ENCODE results near the gene ITPR1.

Gene ITPR1

DNA sequence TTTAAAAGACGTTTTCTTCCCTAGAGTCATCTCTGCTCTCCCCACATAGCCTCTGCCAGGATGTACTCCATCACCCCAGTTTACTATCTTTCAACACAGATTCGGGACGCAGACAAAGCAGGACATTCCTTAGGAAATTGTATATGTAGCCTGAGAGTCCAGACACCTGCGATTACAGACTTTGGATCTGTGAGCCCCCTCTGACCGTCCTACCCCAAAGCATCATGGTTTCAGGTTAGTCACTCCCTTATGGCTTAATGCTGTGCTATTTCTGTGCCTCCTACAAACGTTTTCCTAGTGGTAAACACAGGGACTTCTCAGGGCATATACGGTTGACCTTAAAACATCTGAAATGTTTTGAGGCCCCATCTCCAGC, 252.1 kb downstream of the ITPR1 start:
- Histone ChIP-seq H3K27me3 (ENCODE audit: control insufficient read depth in 1 of 2, insufficient read depth in 1 of 2, low read length in 2 of 2) (no peaks in the 10 kb centered on the region), H3K23ac (ENCODE audit: low read length in 2 of 2) (no peak overlapping the region), H2BK5ac (ENCODE audit: low read depth, low read length, poor library complexity, severe bottlenecking) (no peak overlapping the region)

DNA sequence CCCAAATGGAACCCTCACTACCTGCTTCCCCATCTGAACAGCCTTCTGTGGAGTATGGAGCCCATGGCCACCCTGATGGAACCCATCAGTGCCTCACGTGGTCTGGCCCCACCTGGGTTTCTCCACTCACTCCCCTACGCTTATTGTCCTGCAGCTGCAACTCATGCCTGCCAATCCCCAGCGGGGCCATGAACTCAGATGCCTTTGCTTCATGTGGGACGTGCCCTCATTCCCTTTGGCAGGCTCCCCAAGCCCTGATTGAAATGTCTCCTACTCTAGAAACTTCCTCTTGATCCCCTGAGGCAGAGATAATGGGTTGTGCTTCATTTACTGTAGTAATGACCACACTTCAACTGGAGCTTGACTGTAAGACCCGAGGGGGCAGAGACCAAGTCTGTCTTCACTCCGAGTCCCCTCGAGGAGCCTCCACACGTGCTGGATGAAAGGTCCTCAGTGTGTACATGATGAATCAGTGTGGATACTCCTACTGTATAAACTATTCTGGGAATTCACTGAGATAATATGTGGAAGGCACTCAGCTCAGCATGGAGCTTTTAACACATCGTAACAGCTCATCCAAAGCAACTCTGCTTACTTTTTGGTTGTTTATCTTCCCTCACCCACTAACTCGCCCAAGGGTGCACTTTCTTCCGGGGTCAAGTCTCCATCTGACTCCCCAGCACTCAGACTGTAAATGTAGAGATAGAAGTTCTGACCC, 253.3 kb downstream of the ITPR1 start:
- no peak overlapping the region for H3K18ac ChIP-seq (ENCODE audit: low read depth in 1 of 2, low read length in 2 of 2)
- no peak overlapping the region for H2AFZ ChIP-seq (ENCODE audit: low read depth, low read length)
- H3K9ac ChIP-seq (ENCODE audit: low read length), result no peak overlapping the region
- H3K23ac ChIP-seq (ENCODE audit: low read length in 2 of 2), result no peak overlapping the region
- no peaks in the 10 kb centered on the region for H3K9me3 ChIP-seq (ENCODE audit: control insufficient read depth, low read length)
- WGBS, result 66% methylated on average over 8 of the region's 11 CpGs
- H2AK5ac ChIP-seq (ENCODE audit: low read length, severe bottlenecking), result peak overlapping the region; percentile 98
- no peak overlapping the region for H4K91ac ChIP-seq (ENCODE audit: low read length)
- peak; percentile 42 for DNase-seq
- H3K14ac ChIP-seq (ENCODE audit: low read length in 2 of 2), result peak overlapping the region in 1 of 2 experiments; percentile 71
- no peak overlapping the region for H3K4me3 ChIP-seq (ENCODE audit: insufficient read depth in 1 of 2, low read depth in 1 of 2, low read length in 2 of 2)
- peak overlapping the region; percentile 55 for H2BK15ac ChIP-seq (ENCODE audit: low read depth, poor library complexity, severe bottlenecking)
- H3K4ac ChIP-seq (ENCODE audit: low read depth in 1 of 2, low read length in 2 of 2), result no peak overlapping the region
- H3K27ac ChIP-seq (ENCODE audit: low read length, poor library complexity, severe bottlenecking), result peak overlapping the region; percentile 78
- no peaks in the 10 kb centered on the region for H3K27me3 ChIP-seq (ENCODE audit: control insufficient read depth in 1 of 2, insufficient read depth in 1 of 2, low read length in 2 of 2)
- H4K8ac ChIP-seq (ENCODE audit: low read length), result no peak overlapping the region
- no peak overlapping the region for H3K4me2 ChIP-seq (ENCODE audit: low read length, poor library complexity, severe bottlenecking)
- no peaks in the 10 kb centered on the region for H3K79me1 ChIP-seq (replicated peaks; ENCODE audit: low read length, poor library complexity, severe bottlenecking)
- H2BK120ac ChIP-seq (ENCODE audit: low read depth, low read length), result no peak overlapping the region
- peaks cover 27% of the 10 kb centered on the region for H3K4me1 ChIP-seq (ENCODE audit: control insufficient read depth, insufficient read depth, low read depth, low read length)
- peak overlapping the region; percentile 81 for H2BK5ac ChIP-seq (ENCODE audit: low read depth, low read length, poor library complexity, severe bottlenecking)
- no peaks in the 10 kb centered on the region for H3K36me3 ChIP-seq (ENCODE audit: control insufficient read depth in 1 of 2, insufficient read depth in 2 of 2, low read depth in 1 of 2, low read length in 2 of 2)
- peak overlapping the region in 1 of 2 experiments; percentile 87 for H2BK12ac ChIP-seq (ENCODE audit: low read length in 2 of 2)

More for the DNA sequence above, 252.1 kb downstream of the ITPR1 start:
- H3K4me1 ChIP-seq (ENCODE audit: control insufficient read depth, insufficient read depth, low read depth, low read length), result peaks cover 26% of the 10 kb centered on the region
- no peaks in the 10 kb centered on the region for H3K36me3 ChIP-seq (ENCODE audit: control insufficient read depth in 1 of 2, insufficient read depth in 2 of 2, low read depth in 1 of 2, low read length in 2 of 2)
- H3K79me1 ChIP-seq (replicated peaks; ENCODE audit: low read length, poor library complexity, severe bottlenecking), result no peaks in the 10 kb centered on the region
- H3K18ac ChIP-seq (ENCODE audit: low read depth in 1 of 2, low read length in 2 of 2), result no peak overlapping the region
- no peak overlapping the region for H3K4me2 ChIP-seq (ENCODE audit: low read length, poor library complexity, severe bottlenecking)
- no peak overlapping the region for H4K91ac ChIP-seq (ENCODE audit: low read length)
- H3K9me3 ChIP-seq (ENCODE audit: control insufficient read depth, low read length), result no peaks in the 10 kb centered on the region
- no peak overlapping the region for H3K9ac ChIP-seq (ENCODE audit: low read length)
- peak overlapping the region; percentile 98 for H2AK5ac ChIP-seq (ENCODE audit: low read length, severe bottlenecking)
- H4K8ac ChIP-seq (ENCODE audit: low read length), result no peak overlapping the region
- no peak overlapping the region for H3K14ac ChIP-seq (ENCODE audit: low read length in 2 of 2)
- DNase-seq, result peak; percentile 57
- no peak overlapping the region for H3K4ac ChIP-seq (ENCODE audit: low read depth in 1 of 2, low read length in 2 of 2)
- H2BK120ac ChIP-seq (ENCODE audit: low read depth, low read length), result no peak overlapping the region
- H2BK12ac ChIP-seq (ENCODE audit: low read length in 2 of 2), result no peak overlapping the region
- no peak overlapping the region for H2BK15ac ChIP-seq (ENCODE audit: low read depth, poor library complexity, severe bottlenecking)
- peak overlapping the region; percentile 78 for H3K27ac ChIP-seq (ENCODE audit: low read length, poor library complexity, severe bottlenecking)
- no peak overlapping the region for H3K4me3 ChIP-seq (ENCODE audit: insufficient read depth in 1 of 2, low read depth in 1 of 2, low read length in 2 of 2)
- WGBS, result 49% methylated on average over 7 of the region's 7 CpGs
- no peak overlapping the region for H2AFZ ChIP-seq (ENCODE audit: low read depth, low read length)

DNA sequence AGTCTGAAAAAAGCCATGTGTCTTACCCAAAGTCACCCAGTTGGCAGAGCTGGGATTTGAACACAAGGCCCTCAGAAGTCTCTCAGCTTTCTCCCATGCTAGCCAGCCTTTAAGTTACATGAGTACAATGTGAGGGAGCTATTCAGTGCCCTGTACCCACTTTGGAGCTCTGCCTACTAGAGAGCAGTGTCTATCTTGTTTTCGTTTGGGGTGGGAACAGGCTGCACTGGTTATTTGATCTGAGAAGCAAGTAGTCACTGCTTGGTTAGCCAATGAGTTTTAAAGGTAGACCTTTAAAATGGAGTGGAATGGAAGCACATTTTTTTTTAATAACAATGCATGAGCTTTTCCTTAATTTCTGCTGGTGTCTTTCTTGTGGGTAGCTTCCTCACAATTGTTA, 255.0 kb downstream of the ITPR1 start:
- no peak overlapping the region for H3K9ac ChIP-seq (ENCODE audit: low read length)
- no peak for DNase-seq

DNA sequence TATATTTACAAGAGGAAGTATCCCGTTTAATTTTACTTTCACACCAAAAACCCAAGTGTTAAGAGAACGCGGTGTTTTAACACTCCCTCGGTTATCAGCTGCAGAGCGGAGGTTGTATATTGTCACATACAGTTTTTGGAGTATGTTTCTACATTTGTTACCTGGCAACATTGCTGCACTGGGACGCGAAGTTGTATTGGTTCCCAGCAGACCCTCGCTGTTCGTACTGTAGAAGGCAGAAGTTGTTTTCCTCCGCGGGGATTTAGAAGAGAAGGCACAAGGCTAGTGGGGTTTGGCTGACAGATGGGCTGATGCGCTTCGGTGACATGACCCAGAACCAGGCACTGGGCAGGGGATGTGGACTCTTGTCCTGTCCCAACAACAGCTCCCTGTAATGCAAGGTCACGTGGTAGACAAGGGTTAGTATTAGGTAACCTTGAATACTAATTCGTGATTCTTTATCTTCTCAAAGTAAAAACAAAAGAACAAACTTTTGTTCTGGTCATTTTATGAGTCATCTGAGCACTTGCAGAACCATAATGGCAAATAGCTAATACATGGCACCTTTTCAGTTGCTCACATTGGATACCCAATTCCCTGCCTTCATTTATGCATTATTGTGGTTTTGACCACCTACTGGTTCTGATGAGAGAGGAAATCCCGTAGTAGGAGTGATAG, 255.7 kb downstream of the ITPR1 start:
- 96% methylated on average over 14 of the region's 16 CpGs for WGBS
- Histone ChIP-seq H2AK5ac (ENCODE audit: low read length, severe bottlenecking) (peak overlapping the region; percentile 42), H3K9ac (ENCODE audit: low read length) (no peak overlapping the region), H2BK15ac (ENCODE audit: low read depth, poor library complexity, severe bottlenecking) (no peak overlapping the region), H3K23ac (ENCODE audit: low read length in 2 of 2) (no peak overlapping the region), H3K27me3 (ENCODE audit: control insufficient read depth in 1 of 2, insufficient read depth in 1 of 2, low read length in 2 of 2) (no peaks in the 10 kb centered on the region), H3K36me3 (ENCODE audit: control insufficient read depth in 1 of 2, insufficient read depth in 2 of 2, low read depth in 1 of 2, low read length in 2 of 2) (no peaks in the 10 kb centered on the region), H3K4me1 (ENCODE audit: control insufficient read depth, insufficient read depth, low read depth, low read length) (peaks cover 28% of the 10 kb centered on the region), H3K79me1 (replicated peaks; ENCODE audit: low read length, poor library complexity, severe bottlenecking) (no peaks in the 10 kb centered on the region), H3K14ac (ENCODE audit: low read length in 2 of 2) (no peak overlapping the region), H3K27ac (ENCODE audit: low read length, poor library complexity, severe bottlenecking) (no peak overlapping the region), H2AFZ (ENCODE audit: low read depth, low read length) (no peak overlapping the region), H4K91ac (ENCODE audit: low read length) (no peak overlapping the region), H3K18ac (ENCODE audit: low read depth in 1 of 2, low read length in 2 of 2) (no peak overlapping the region), H3K4me3 (ENCODE audit: insufficient read depth in 1 of 2, low read depth in 1 of 2, low read length in 2 of 2) (no peak overlapping the region), H2BK5ac (ENCODE audit: low read depth, low read length, poor library complexity, severe bottlenecking) (no peak overlapping the region), H3K4ac (ENCODE audit: low read depth in 1 of 2, low read length in 2 of 2) (no peak overlapping the region), H2BK120ac (ENCODE audit: low read depth, low read length) (no peak overlapping the region), H4K8ac (ENCODE audit: low read length) (no peak overlapping the region), H3K9me3 (ENCODE audit: control insufficient read depth, low read length) (no peaks in the 10 kb centered on the region), H3K4me2 (ENCODE audit: low read length, poor library complexity, severe bottlenecking) (no peak overlapping the region), H2BK12ac (ENCODE audit: low read length in 2 of 2) (no peak overlapping the region)
- DNase-seq, result no peak

More for the DNA sequence above, 255.0 kb downstream of the ITPR1 start:
- H3K14ac ChIP-seq (ENCODE audit: low read length in 2 of 2), result no peak overlapping the region
- H2AK5ac ChIP-seq (ENCODE audit: low read length, severe bottlenecking), result peak overlapping the region; percentile 71
- no peaks in the 10 kb centered on the region for H3K36me3 ChIP-seq (ENCODE audit: control insufficient read depth in 1 of 2, insufficient read depth in 2 of 2, low read depth in 1 of 2, low read length in 2 of 2)
- no peaks in the 10 kb centered on the region for H3K79me1 ChIP-seq (replicated peaks; ENCODE audit: low read length, poor library complexity, severe bottlenecking)
- H4K8ac ChIP-seq (ENCODE audit: low read length), result no peak overlapping the region
- no peak overlapping the region for H3K4ac ChIP-seq (ENCODE audit: low read depth in 1 of 2, low read length in 2 of 2)
- H4K91ac ChIP-seq (ENCODE audit: low read length), result no peak overlapping the region
- H3K4me1 ChIP-seq (ENCODE audit: control insufficient read depth, insufficient read depth, low read depth, low read length), result peaks cover 24% of the 10 kb centered on the region
- no peak overlapping the region for H3K4me2 ChIP-seq (ENCODE audit: low read length, poor library complexity, severe bottlenecking)
- H3K27ac ChIP-seq (ENCODE audit: low read length, poor library complexity, severe bottlenecking), result no peak overlapping the region
- no peak overlapping the region for H2BK15ac ChIP-seq (ENCODE audit: low read depth, poor library complexity, severe bottlenecking)
- H3K18ac ChIP-seq (ENCODE audit: low read depth in 1 of 2, low read length in 2 of 2), result no peak overlapping the region
- H2AFZ ChIP-seq (ENCODE audit: low read depth, low read length), result no peak overlapping the region
- H2BK12ac ChIP-seq (ENCODE audit: low read length in 2 of 2), result no peak overlapping the region
- H2BK5ac ChIP-seq (ENCODE audit: low read depth, low read length, poor library complexity, severe bottlenecking), result no peak overlapping the region
- no peaks in the 10 kb centered on the region for H3K9me3 ChIP-seq (ENCODE audit: control insufficient read depth, low read length)
- H2BK120ac ChIP-seq (ENCODE audit: low read depth, low read length), result no peak overlapping the region
- 86% methylated on average over 1 of the region's 1 CpG for WGBS
- H3K4me3 ChIP-seq (ENCODE audit: insufficient read depth in 1 of 2, low read depth in 1 of 2, low read length in 2 of 2), result no peak overlapping the region
- no peaks in the 10 kb centered on the region for H3K27me3 ChIP-seq (ENCODE audit: control insufficient read depth in 1 of 2, insufficient read depth in 1 of 2, low read length in 2 of 2)
- no peak overlapping the region for H3K23ac ChIP-seq (ENCODE audit: low read length in 2 of 2)

All from mesenchymal stem cell (in vitro differentiated cells and primary cell).